GM19351 (cell line): ENCODE measurements around the gene ZNF831.

ENCODE experiments used
- ATAC-seq: cut with Tn5 transposase; IDR thresholded peaks from one replicate; pipeline ENCODE4 v1.9.1; 2021; ENCODE audit warnings: mild to moderate bottlenecking, moderate library complexity; ENCODE audit not compliant: unreplicated experiment

ZNF831 gene

DNA sequence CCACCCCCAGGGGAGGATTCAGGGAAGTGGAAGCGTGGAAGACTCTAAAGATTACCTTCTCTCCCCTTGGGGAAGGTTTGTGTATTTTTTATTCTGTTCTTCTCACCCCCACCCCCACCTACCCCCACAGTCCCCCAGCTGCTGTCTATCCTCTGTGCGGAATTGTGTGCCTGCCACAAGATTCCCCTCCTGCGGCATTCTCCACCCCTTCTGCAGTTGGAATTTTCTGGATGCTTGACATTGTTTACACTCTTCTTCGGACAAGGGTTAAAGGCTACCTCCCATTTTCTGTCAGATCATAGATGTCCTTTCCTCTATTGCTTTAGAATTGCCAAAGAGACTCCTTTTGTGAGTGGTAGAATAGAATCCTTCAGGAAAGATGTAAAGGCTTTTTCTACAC lies 76.4 kb downstream of the ZNF831 start:
- ATAC-seq: no peak

DNA sequence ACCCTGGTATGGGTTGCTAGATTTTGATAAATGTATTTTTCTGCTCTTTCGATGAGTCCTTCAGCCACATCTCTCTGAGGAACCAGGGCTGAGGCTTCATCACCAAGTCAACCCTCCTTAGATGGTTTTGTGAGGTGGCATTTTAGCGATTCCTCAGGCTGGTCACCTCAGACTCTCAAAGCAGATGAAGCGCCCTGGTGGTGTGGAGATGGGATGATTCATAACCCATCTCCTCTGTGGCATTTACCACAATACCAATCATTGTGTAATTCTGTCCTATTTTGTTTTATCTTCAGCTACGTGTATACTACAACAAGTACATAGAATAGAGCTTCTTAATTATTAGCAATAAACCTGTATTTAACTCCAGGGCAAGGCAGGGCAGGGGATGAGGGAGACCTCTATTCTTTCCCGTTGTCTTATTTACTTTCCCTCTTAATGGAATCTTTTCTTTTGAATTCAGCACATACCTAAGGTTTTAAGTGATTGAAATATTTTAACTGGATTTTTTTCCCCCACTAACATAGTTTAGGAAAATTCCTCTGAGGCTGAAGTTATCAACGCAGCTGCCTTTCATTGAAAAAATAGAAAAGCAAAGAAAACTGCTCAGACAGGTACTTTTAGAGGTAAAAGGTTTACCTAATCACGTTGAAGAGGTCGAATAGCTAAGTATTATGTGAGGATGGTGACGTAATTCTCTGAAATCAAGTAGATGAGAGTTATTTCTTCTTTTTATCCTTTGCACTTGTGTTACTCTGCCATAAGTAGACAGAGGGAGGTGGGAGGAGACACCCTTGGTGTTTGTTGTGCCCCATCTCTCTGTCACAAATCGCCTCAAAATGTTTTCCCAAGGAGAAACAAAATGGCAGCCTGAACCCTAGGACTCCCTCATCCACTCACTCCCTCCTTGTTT lies 79.3 kb downstream of the ZNF831 start:
- no peak for ATAC-seq

DNA sequence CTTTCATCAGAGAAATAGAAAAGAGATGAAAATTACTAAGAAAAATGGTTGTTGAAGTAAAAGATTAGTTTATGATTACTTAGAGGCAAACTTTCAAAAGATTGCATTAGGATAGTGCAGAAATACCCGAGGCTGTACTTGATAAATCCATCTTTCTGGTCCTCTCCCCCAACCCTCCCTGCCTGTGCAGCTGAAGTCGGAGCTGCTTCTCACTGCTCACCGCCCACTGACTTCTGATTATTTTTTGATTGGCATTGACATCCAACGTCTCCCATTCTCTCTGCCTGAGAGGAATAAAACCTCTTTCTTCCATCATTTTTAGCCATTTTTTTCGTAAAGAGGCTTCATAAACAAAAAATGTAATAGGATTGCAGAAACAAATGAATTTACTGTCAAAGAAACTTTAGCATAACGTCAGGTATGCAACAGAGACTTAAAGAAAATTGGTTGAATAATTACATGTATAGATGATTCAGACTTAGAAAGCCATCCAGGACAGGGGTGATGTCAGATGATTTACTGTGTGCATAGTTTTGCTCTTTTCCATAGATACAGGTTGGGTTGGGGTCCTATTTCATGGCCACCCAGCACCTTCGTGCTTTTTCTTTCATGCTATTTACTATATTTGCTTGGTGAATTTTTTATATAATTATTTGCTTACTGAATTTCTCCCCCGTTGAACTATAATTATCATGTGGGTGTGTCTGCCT lies 83.2 kb downstream of the ZNF831 start:
- ATAC-seq: no peak

DNA sequence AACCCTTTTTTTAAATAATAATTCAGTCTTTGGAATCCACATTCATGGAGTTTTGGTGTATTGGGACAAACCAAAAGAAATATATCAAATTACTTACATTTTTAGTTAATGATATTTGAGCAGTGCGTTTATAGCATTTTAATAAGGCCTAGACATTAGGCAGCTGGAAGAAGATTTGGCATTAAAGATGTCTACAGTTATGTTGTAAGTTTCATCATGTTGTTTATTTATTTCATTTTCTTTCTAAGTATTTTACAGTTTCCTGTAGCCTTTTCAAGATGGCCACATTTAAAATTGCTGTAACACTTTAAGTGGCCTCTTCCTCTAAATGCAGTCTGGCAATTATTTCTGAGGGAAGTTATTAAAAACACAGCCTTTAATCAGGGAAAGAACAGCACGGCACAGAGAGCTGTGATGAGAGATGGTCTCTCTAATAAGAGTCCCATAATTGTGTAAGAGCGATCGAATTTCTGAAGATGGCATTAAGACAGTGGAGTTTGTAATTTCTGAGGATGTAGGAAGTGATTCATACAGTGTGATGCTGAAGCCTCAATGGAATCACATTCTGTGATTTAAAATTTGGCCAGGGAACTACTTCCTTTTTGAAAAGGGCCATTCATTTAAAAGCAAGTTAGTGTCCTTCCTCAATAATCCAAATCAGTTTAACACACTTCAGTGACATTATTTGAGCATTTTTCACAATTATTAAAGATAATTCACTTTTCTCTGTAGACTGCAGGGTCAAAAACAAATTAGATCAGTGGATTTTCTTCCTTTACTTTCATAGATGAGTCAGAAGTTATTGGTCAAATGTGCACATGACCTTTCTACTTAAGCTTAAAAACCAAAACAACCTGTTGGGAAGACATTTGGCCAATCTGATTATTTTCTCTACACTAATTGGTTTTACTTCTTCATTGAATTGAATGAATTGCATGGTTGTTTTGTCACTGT lies 84.4 kb downstream of the ZNF831 start:
- no peak for ATAC-seq

DNA sequence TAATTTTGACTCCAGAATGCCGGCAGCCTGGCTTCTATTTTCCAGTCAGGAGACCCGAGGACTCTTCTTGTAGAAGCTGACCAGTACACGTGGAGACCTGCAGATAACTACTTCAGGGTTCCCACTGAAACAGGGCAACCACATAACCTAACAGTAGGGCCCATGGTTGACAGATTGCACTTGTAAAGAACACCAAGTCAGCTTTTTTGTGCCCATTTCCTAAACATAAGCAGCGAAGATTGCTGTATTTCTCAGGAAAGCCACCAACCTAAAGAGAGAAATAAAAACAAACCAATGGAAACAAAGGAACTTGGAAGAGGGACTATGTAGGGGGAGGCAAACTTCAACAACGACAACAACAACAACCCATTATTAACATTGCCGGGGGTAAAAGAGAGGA lies 86.7 kb downstream of the ZNF831 start:
- no peak for ATAC-seq

DNA sequence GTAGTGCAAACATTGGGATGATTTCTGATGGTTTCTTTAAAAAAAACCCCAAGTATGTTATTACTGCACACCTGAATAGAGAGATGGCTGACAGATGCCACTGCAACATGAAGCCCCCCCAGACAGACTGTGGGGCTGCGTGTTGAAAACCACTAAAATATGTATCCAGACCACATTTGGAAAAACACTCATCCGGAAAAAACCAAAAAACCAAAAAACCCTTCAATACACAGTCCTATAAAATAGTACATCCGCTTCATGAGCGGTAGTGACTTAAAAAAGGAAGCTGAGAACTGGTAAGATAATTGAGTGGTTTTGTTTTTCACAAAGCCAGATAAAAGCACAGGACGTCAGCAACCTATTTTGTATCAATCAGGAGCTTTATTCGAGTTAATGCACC lies 89.7 kb downstream of the ZNF831 start:
- ATAC-seq: no peak

DNA sequence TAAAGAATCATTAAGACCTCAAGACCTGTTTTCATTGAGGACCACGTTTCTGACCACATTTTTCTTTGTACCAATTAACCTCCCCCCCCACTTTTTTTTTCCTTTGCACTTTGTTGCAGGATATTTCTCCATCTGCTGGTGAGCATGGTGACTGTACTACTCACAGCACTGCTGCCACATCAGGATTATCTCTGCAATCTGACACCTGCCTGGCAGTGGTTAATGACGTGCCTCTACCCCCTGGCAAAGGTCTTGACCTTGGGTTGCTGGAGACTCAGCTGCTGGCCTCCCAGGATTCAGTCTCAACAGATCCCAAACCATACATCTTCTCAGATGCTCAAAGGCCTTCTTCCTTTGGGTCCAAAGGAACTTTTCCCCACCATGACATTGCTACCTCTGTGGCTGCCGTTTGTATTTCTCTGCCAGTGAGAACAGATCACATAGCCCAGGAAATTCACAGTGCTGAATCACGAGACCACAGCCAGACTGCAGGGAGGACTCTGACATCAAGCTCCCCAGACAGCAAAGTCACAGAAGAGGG lies 90.2 kb downstream of the ZNF831 start:
- ATAC-seq: no peak

DNA sequence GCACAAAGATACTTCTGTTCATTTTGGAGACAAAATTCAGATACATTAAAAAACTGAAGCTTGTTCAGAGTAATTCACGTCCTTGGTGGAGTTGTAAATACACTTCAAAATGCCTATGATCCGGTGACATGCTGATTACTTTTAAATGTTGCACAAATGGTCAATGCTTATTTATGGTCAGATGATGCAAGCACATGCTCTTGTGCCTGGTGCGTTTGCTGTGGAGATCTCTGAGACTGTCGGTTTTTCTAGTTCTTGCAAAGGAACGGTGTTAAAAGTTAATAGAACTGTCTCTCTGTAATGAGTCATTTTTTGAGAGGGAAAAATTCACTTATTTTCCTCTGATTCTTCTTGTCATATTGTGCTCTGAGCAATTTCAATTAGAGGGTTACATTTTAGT lies 91.6 kb downstream of the ZNF831 start:
- no peak for ATAC-seq

DNA sequence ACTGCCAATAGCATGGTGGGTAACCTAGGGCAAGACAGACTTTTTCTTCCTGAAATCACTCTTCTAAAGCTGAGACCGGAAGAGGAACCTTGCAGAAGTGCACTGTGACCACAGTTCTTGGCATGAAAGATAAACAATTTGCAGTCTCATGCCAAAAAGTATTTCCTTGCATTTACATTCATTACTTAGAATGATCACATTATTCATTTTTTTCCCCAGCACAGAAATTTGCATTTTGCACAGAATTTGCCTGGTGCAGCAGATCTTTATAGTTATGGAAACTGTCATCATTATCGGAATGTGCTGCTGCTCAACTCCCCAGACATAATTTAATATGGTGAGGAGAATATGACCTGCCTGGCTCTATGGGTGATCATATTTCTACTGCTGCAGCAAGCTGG lies 94.6 kb downstream of the ZNF831 start:
- no peak for ATAC-seq

DNA sequence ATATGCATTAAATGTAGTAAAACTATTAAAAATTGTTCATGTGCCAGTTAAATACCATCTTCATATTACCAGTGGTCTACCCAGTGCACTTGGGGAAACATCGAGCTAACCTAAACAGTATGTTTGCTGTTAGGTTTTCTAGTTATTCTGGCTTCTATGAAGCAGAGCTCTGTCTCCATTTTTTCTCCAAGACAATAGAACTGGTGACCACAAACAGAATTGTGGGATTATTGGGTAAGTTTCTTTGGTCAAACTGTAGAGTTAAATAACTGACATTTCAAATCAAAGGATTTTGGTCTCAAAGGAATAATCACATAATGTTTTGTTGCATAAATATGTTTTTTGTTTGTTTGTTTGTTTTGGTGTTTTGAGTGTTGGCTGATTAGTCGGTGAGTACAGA lies 96.3 kb downstream of the ZNF831 start:
- ATAC-seq: no peak

DNA sequence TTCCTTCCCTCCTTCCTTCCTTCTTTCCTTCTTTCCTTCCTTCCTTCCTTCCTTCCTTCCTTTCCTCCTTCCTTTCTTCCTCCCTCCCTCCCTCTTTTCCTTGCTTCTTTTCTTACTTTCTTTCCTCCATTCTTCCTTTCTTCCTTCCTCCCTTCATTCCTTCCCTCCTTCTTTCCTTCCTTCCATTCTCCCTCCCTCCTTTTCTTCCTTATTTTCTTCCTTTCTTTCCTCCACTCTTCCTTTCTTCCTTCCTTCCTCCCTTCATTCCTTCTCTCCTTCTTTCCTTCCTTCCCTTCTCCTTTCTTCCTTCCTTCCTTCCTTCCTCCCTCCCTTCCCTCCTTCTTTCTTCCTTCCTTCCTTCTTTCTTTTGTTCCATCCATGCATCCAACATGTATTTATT lies 101.7 kb downstream of the ZNF831 start:
- no peak for ATAC-seq

DNA sequence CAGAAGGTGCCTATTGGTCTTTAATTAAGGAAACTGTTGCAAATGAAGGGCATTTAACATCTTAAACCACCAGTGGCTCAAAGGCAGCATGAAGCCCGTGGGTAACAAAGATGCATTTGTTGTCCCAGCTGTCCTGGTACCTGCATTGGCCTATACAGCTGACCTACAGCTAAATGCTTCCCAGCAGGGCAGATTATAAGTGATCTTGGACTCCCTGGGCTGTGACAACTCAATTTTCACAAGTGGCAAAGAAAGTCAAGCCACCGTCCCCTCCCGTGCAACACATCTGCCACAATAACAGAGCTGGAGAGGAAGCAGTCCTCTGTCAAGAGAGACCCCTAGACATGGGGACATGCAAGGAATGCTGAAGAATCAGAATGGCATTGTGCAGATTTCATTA lies 105.2 kb downstream of the ZNF831 start:
- ATAC-seq: no peak

DNA sequence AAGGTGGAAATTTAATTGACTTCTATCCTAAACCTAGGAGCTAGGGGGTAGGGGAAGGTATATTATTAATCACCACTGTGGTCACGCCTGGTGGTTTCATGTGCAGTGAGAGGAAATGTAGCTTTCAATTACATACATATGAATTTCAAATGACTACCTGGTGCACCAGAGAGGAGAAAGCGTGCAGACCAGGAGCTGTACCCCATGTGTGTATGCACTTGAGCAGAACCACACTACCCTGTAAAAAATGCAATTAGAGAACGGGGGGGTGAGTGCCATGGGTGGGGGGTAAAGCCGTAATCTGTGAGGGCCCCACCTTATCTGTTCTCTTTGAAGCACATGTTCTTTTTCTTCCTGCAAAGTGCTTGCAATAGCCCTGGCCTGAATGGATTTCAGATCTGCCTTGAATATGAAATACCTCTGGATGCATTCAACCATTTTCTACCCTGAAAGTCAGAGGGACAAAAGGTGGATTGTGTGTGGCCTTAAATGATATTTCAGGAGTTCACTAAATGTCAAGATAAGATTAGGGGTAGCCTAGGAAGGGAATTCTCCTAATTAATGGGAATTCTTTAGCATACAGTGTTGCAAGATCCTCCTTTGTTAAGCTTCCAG lies 105.9 kb downstream of the ZNF831 start:
- ATAC-seq: no peak

DNA sequence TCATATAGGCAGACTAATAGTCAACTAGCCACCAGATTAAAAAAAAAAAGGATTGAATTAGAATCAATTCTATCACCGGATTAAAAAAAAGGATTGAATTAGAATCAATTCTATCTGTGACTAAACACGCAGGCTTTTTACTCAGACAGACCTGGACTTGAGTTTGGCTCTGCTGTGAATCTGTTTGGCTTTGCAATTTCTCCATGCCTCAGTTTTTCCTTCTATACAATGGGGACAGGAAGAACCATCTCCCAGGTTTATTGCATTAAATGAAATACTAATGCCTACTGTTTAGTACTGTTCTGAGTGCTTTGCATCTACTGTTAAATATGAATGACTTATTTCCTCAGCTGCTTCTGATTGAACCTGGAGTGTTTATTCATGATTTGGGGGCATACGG lies 106.8 kb downstream of the ZNF831 start:
- no peak for ATAC-seq

DNA sequence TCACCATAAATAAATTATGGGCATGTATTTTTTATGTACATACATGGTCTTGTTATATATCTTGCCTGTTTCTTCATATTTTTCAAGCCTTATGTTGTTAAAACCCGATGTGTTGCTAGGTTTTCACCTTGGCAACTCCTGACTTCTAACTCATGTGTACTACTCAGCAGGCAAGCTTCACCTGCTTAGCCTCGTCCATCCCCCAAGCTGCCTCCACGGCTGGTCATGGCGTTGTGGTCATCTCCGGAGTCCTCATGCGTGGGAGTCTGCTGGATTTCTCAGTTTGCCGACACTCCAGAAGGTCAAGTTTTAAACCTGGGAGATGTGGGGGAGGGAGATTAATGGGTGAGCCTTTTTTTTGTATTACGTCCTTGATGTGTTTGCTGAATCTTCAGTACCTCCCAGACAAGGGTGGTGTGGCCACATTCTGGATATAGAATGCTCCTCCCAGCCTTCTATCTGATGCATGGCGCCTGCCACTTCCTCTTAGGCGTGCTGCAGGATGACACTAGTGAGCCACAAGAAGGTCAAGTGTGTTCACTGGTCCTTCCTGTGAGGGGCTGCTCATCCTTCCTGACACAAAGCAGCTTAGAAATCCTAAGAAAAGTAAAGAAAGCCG lies 110.2 kb downstream of the ZNF831 start:
- ATAC-seq: no peak

DNA sequence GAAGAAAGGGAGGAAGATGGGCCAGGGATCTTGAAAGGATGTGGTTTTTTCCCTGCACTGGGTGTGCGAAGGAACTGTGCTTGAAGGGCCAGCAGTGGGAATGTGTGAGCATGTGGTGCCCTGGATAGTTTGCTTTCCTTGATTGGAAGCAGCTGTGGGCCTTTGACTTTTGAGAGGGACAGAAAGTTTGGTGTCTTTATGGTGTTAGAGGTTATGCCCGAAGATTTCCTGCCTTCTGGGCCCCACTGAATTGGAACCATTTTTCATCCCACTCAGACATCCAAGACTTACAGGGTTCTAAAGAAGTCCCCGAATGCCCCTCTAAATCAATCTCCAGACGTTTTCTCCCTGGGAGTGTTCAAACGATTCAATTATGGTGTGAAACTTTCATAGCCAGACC lies 113.3 kb downstream of the ZNF831 start:
- no peak for ATAC-seq

DNA sequence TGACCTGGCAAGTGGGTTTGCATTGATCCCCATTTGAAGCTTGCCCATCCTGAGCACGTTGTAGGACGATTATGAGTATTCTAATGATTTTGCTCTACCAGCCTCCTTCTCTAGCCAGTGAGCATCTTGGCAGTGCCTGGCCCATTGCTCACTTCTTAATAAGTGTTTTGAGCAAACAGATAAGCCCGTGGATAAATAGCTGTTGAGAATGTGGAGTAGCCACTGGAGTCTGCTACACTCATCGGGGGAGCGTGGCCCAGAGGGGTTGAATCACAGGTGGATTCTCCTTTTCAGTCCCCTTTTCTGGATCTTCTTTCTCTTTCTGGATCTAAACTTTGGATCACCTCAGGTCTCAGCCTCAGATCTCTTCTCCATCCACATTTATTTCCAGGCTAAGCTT lies 120.8 kb downstream of the ZNF831 start:
- no peak for ATAC-seq

DNA sequence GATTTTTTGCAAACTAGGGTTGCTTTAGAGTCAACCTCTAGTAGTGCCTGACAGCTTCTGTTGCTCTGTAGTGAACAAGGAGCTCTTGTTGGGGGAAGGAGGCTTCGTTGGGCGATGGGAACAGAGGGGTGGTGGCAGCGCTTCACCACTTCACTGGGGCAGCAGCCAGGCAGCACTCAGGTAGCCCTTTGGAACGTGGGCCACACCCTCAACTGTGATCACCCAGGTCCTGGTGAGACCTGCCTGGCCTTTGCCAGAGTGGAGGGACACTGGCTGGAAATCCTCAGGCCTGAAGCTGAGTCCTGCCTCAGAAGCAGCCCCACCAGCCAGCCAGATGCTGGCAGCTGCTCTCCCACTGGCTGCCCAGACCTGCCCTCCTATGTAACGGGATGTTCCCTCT lies 126.4 kb downstream of the ZNF831 start:
- no peak for ATAC-seq

DNA sequence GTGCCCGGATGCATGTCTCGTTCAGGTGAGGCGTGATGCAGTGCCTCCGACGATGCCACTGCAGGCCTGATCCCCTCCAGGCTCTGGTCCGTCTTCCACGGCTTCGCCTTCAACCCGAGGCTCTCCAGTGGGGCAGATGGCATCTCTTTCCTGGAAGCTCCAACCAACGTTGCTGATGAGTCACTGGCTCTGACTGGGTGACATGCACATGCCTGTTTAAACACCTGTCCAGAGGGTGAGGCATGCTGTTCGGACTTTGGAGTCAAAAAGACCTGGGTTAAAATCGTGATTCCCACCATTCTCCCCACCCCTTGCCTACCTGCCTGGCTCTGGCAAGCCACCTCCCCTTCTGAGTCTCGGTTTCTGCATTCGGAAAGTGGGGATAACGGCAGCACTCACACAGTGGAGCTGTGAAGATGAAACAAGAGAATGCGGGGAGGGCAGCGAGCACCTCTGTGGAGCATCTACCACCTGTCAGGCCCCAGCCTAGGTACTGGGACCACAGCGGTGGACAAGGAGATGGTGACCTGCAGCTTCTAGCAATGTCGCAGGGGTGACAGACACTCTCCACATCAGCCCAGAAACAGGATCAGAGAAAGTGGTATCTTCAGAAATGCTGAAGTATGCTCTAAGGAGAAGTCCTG lies 128.2 kb downstream of the ZNF831 start:
- ATAC-seq: no peak

DNA sequence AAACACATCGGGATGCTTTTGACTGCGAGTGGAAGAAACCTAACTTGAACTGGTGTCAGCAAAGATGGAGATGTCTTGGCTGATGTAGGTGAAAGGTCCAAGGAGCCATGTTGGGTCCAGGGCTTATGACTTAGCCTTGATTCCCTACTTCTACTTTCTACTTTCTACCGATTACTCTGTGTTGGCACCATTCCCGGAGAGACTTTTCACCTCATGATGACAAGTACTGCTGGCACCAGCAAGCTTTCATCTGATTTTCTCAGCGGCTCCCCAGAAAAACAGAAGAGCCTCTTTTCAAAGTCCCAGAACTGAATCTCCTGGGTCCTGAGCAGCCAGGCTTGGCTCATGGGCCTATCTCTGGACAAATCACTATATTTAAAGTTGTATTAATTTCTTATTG lies 131.9 kb downstream of the ZNF831 start:
- no peak for ATAC-seq
